Measurements from ENCODE around the gene PCDHB4.
A peak's percentile ranks its signal among the peaks of the same experiment; 100 is the strongest.
"Not testable (repeated sequence)": the region's sequence is repeated elsewhere in the genome, so short reads cannot be mapped to it uniquely, and the experiment has no call there.

Gene PCDHB4

DNA sequence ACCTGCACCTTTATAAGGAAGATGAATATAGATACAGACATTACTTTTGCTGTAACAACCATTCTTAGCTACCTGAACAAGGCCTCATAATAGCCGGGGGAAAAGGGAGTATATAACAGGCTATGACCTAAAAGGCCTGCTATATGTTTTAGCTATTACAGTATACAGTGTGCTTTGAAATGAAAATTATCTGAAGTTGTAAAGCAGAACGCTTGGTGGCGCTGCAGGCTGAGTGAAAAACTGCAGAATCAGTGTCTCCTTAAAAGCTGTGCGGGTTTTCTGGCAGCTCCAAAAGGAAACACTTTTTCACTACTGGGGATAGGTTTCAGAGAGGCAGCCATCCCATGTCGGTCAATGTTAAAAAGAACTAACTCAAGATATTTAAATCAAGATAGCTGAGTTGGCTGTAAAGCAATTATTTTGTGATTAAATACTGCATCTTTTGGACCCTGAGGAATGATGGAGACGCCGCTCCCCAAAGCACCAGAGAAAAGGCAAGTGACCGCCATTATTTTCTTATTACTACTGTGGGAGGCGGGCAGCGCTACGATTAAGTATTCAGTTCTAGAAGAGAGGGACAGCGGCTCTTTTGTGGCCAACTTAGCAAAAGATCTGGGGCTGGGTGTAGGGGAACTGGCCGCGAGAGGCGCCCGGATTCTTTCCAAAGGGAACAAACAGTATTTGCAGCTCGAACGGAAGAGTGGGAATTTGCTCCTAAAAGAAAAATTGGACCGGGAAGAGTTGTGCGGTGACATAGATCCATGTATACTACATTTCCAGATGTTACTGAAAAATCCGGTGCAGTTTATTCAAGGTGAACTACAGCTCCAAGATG, 34.1 kb downstream of the PCDHB4 start:
- ChIA-PET POLR2A (no interaction called here), CTCF (interaction anchor here (2.2 kb wide), 1 partner anchor 11 kb away, joined by 7 read pairs; no protein-coding TSS in a partner anchor)
- DNase-seq (ENCODE audit: extremely low spot score): no peak
- TF ChIP-seq, protein P1, sequence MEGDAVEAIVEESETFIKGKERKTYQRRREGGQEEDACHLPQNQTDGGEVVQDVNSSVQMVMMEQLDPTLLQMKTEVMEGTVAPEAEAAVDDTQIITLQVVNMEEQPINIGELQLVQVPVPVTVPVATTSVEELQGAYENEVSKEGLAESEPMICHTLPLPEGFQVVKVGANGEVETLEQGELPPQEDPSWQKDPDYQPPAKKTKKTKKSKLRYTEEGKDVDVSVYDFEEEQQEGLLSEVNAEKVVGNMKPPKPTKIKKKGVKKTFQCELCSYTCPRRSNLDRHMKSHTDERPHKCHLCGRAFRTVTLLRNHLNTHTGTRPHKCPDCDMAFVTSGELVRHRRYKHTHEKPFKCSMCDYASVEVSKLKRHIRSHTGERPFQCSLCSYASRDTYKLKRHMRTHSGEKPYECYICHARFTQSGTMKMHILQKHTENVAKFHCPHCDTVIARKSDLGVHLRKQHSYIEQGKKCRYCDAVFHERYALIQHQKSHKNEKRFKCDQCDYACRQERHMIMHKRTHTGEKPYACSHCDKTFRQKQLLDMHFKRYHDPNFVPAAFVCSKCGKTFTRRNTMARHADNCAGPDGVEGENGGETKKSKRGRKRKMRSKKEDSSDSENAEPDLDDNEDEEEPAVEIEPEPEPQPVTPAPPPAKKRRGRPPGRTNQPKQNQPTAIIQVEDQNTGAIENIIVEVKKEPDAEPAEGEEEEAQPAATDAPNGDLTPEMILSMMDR (IDR thresholded peaks at IDR 0.05; ENCODE audit: control extremely low read depth, extremely low read depth, low read depth, missing control alignments): no peak

DNA sequence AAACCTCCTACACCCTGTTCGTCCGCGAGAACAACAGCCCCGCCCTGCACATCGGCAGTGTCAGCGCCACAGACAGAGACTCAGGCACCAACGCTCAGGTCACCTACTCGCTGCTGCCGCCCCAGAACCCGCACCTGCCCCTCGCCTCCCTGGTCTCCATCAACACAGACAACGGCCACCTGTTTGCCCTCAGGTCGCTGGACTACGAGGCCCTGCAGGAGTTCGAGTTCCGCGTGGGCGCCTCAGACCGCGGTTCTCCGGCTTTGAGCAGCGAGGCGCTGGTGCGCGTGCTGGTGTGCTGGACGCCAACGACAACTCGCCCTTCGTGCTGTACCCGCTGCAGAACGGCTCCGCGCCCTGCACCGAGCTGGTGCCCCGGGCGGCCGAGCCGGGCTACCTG, 35.7 kb downstream of the PCDHB4 start:
- CTCF ChIA-PET: not testable (repeated sequence)

DNA sequence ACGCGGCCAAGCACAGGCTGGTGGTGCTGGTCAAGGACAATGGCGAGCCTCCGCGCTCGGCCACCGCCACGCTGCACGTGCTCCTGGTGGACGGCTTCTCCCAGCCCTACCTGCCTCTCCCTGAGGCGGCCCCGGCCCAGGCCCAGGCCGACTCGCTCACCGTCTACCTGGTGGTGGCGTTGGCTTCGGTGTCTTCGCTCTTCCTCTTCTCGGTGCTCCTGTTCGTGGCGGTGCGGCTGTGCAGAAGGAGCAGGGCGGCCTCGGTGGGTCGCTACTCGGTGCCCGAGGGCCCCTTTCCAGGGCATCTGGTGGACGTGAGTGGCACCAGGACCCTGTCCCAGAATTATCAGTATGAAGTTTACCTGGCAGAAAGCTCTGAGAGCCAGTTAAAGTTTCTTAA, 36.3 kb downstream of the PCDHB4 start:
- CTCF ChIA-PET; POLR2A ChIA-PET; DNase-seq (ENCODE audit: extremely low spot score): not testable (repeated sequence)

More for the DNA sequence above, 35.7 kb downstream of the PCDHB4 start:
- POLR2A ChIA-PET; DNase-seq (ENCODE audit: extremely low spot score): not testable (repeated sequence)

DNA sequence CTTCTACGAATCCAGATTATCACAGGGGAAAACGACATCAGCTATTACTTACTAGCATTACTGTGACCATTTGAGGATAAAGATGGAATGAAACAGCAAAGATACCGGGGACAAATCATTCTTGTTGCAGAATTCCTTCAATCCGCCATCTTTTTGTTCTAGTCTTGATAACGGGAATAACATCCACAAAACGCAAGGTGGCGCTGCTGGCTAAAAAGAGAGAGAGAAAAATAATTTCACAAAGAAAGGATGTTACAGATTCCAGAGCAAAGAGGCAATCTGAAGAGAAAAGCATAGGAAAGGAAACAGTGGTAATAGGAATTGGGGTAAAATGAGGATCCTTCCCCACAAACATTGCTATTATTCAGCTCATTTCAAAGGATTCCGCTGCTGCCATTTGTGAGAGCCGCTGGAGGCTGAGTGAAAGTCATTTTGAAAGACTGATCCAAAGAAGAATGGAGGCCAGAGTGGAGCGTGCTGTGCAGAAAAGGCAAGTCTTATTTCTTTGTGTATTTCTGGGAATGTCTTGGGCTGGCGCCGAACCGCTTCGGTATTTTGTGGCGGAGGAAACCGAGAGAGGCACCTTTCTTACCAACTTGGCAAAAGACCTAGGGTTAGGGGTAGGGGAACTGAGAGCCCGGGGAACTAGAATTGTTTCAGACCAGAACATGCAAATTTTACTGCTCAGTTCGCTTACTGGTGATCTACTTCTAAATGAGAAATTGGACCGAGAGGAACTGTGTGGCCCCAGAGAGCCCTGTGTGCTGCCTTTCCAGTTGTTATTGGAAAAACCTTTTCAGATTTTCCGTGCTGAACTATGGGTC, 51.0 kb downstream of the PCDHB4 start, which contains the start of gene PCDHB7:
PCDHB7 (plus strand) TSS at position 264 of the 824 bp plus-strand sequence; CDS start at position 456, 192 bp downstream.
- ChIA-PET POLR2A (no interaction called here), CTCF (no interaction called here)
- TF ChIP-seq, protein P1 (IDR thresholded peaks at IDR 0.05; ENCODE audit: control extremely low read depth, extremely low read depth, low read depth, missing control alignments): peak; percentile 12
- DNase-seq (ENCODE audit: extremely low spot score): no peak

DNA sequence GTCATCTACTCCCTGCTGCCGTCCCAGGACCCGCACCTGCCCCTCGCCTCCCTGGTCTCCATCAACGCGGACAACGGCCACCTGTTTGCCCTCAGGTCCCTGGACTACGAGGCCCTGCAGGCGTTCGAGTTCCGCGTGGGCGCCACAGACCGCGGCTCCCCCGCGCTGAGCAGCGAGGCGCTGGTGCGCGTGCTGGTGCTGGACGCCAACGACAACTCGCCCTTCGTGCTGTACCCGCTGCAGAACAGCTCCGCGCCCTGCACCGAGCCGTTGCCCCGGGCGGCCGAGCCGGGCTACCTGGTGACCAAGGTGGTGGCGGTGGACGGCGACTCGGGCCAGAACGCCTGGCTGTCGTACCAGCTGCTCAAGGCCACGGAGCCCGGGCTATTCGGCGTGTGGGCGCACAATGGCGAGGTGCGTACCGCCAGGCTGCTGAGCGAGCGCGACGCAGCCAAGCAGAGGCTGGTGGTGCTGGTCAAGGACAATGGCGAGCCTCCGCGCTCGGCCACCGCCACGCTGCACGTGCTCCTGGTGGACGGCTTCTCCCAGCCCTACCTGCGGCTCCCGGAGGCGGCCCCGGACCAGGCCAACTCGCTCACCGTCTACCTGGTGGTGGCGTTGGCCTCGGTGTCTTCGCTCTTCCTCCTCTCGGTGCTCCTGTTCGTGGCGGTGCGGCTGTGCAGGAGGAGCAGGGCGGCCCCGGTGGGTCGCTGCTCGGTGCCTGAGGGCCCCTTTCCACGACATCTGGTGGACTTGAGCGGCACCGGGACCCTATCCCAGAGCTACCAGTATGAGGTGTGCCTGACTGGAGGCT, 52.9 kb downstream of the PCDHB4 start:
- POLR2A ChIA-PET; CTCF ChIA-PET; DNase-seq (ENCODE audit: extremely low spot score): not testable (repeated sequence)

Data from GM10248 (cell line).